HG02840 (cell line): ENCODE results near the gene CARD11.
"Not testable (repeated sequence)": the region's sequence is repeated elsewhere in the genome, so short reads cannot be mapped to it uniquely, and the experiment has no call there.

ENCODE experiments used
- ATAC-seq: cut with Tn5 transposase; IDR thresholded peaks from one replicate; pipeline ENCODE4 v1.9.1; 2021; ENCODE audit warnings: mild to moderate bottlenecking, moderate library complexity, moderate number of reproducible peaks; ENCODE audit not compliant: unreplicated experiment, low FRiP score

CARD11 gene

DNA sequence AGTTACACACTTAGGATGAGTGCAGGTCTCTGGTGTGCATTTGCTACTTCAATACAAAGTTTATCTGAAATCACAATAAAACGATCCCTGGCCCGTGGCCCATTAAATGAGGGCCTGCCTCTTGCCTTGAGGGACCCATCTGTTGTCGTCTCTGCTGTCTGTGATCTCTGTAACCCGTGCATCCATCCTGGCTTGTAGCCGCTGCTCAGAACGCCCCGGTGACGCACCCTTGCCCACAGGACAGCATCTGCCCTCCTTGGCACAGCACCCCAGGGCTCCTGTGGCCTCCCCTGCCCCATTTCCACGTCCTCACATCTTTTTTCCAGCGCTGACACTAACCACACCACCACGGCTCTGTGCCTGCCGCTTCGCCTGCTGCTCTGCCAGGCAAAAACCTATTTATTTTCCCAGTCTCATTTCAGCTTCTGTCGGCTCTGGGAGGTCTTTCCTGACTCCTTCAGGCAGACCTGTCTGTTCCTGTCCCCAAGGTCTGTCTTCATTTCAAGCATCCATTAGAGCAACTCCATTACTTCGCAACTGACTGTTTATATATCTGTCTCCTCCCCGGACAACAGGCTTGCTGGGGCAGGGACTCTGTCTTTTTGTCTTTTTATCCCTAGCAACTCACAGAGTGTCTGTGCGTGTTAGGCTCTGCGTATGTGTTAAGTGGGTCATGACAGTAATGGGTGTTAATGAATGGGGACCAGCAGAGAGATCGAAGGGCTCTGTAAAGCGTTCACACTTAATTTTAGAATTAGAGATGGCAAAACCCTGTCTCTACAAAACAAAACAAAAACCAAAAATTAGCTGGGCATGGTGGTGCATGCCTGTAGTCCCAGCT is 16.4 kb downstream of the CARD11 start:
- no peak for ATAC-seq

GRCh38 chr7:3025616-3026015 is 18.1 kb downstream of the CARD11 start:
- ATAC-seq = no peak

DNA sequence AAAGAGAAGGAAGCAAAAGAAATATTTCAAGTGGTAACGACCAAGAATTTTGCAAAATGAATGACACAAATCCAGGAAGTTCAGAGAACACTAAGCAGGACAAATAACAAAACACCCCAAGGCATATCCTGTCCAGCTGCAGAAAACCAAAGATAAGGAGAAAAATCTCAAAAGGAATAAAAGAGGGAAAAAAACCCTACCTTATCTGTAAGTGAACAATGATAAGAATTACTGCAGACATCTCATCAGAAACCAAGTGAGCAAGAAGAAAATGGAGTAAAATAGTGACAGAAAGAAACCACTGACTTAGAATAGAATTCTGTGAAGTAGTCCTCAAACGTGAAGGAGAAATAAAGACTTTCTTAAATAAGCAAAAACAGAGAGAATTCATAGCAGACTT is 21.8 kb downstream of the CARD11 start:
- ATAC-seq = no peak

DNA sequence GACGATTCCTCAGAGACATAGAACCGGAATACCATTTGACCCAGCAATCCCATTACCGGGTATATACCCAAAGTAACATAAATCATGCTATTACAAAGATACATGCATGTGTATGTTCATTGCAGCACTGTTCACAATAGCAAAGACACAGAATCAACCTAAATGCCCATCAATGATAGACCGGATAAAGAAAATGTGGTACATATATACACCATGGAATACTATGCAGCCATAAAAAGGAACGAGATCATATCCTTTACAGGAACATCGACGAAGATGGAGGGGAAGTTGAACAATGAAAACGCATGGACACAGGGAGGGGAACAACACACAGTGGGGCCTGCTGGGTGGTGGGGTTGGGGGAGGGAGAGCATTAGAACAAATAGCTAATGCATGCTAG is 22.4 kb downstream of the CARD11 start:
- not testable (repeated sequence) for ATAC-seq

DNA sequence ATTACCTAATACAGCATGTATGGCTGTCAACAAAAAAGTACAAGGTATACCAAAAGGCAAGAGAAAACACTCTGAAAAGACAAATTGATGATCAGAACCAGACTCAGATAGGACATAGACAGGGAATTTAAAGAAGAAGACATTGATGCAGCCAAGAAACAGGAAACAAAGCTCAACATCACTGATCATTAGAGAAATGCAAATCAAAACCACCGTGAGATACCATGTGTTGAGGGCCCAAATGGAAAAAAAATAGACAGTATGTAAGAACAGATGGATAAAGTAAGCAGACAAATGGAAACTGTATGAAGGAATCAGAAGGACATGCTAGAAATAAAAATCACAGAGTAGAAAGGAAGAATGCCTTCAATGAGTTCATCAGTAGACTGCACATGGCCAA is 23.3 kb downstream of the CARD11 start:
- no peak for ATAC-seq

- ATAC-seq = no peak
Observed at GRCh38 chr7:3019801-3020200, 23.9 kb downstream of the CARD11 start.

- no peak for ATAC-seq
Observed at GRCh38 chr7:3013975-3014792, 29.5 kb downstream of the CARD11 start.

DNA sequence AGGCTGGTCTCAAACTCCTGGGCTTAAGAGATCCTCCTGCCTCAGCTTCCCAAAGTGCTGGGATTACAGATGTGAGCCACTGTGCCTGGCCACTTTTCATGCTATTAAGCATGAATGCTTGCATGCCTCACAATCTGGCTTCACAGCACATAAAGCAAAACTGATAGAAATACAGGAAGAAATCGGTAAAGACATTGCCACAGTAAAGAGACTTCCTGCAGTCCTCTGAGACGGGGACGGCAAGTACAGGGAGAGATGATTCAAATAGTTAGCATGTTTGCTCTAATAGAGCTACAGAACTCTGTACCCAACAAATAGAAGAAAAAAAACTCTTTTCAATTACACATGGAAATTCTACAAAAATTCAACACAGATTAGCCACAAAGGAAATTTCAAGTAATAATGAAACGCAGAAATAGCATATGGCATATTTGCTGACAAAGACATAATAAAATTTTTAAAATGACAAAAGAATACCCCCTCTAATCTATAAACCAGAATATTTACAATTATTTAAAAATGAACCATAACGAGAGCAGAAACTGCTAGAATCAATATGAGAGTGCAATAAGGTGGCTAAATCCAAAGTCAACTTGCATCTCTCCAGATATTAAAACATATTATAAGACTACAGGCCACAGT is 32.3 kb downstream of the CARD11 start:
- ATAC-seq = no peak

- ATAC-seq = no peak
Observed at GRCh38 chr7:3010161-3010560, 33.5 kb downstream of the CARD11 start.

DNA sequence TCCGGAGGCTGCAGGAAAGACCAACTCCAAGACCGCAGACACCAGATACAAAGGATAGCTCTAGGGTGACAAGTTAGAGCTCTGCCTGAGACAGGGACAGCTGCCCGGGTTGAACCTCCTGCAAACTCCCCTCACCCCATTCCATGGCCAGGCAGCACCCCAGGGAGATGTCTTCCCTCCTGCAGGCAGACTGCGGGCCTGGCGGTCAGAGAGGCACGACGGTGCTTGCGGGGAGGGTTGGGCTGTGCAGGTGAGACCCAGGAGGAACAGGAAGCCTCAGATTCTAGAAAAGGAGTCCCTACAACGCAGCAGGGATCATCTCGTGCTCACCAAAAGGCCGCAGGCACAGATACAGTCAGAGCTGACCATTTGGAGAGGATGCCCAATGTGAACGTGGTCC is 34.6 kb downstream of the CARD11 start:
- no peak for ATAC-seq

DNA sequence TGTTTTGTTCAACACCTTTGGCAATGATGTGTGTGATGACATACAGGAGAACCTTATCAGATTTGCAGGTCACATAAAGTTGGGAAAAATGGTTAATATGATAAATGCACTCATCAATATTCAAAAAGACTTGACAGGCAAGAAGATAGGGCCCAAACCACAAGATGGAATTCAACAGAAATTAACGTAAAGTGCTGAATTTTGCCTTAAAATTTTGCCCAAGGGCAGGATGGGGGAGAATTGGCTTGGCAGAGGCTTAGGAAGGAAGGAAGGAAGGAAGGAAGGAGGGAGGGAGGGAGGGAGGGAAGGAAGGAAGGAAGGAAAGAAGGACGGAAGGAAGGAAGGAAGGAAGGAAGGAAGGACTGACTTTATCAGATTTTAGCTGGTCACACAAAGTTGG is 35.3 kb downstream of the CARD11 start:
- no peak for ATAC-seq

DNA sequence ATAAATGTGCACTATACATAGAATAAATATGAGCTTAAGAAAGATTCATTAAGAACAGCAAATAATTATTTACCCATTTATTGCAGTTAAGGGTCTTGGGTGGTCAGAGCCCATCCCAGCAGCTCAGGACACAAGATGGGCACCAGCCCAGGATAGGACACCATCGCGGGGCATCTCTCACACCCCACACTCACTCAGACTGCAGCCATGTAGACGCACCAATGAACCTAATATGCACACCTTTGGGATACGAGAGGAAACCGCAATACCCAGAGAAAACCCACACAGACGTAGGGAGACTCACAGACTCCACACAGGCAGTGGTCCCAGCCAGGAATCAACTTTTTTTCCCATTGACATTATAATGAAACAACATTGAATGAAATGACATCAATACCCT is 36.0 kb downstream of the CARD11 start:
- ATAC-seq = no peak

- ATAC-seq = no peak
Observed at GRCh38 chr7:3005257-3005656, 38.4 kb downstream of the CARD11 start.

DNA sequence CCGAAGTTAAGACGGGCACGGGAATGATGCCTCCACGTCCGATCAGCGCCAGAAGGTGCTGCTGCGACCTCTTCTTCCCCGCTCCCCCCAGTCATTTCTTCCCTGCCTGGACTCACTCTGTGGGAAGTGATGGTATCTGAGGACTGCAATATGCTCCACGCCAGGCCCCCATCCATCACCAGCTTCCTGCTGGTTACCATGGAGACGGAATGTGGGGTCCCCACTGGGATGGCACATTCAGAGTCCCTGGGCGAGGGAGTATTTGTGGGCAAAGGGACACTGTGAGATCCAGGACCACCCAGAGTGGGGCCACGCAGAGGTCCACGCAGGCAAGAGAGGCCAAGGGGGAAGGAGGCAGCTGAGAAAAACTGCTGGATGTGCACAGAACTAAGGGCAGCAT is 39.7 kb downstream of the CARD11 start:
- no peak for ATAC-seq

GRCh38 chr7:3002631-3003030 is 41.0 kb downstream of the CARD11 start:
- ATAC-seq = no peak

DNA sequence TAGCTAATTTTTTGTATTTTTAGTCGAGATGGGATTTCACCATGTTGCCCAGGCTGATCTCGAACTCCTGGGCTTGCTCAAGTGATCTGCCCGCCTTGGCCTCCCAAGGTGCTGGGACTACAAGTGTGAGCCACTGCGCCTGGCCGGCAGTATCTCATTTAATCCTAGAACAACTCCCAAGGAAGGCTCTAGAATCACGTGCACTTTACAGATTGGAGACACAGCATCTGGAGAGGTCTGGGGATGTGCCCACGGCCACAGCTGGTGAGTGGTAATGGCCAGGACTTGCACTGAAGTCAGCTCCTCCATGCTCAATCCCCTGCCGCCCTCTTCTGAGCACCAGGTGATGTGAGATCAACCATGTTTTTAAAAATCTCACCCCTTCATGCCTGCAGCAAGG is 43.1 kb downstream of the CARD11 start:
- no peak for ATAC-seq

GRCh38 chr7:2999078-2999500 is 44.6 kb downstream of the CARD11 start:
- no peak for ATAC-seq

GRCh38 chr7:2997014-2997413 is 46.7 kb downstream of the CARD11 start:
- no peak for ATAC-seq

DNA sequence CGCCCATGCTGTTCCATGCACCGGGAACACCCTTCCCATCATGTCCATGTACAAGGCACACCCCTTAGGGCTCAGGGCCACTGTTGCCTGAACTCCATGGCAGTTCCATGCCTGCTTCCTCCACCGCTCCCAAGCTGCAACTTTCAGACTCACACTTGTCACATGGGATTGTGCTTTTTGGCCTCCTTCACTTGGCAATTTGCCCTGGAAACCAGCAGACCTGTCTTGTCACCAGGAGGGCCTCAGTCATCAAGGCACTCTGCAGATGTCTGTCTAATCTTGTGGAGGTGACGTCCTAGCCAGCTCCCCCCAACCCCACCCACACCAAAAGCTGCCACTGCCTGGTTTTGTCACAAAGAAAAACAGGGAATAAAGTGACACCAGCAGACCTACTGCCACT is 47.5 kb downstream of the CARD11 start:
- no peak for ATAC-seq

- ATAC-seq = no peak
Observed at GRCh38 chr7:2993868-2994267, 49.8 kb downstream of the CARD11 start.

DNA sequence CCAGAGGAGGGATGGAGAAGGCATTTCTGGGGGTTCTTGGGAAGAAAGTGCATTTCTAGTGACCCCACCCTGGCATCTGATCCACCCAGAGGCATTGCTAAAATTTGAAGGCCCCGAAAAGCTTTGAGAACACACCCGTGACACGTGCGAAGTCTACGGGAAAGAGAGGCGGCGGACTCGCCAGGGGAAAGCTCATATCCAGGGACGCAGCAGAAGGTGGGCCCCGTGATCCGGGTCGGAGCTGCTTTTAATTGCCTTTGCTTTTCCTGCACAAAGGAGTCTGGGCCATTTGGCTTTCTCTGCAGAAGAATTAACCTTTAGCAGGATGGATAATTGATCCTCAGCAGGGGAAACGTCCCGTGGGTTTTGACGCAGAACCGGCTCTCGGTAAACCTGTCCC is 50.3 kb downstream of the CARD11 start:
- no peak for ATAC-seq
